K562 (cell line): ENCODE results near the gene EGLN1. TPM values are rescaled to one million over a fixed set of nuclear protein-coding genes. Genes with fewer than 3 reads are reported as not detected.

Source experiments
- ATAC-seq: fragments of 200-7000 bp; cut with Tn5 transposase; 3 replicates; pipeline ENCODE4 v1.9.1; 2020; ENCODE audit warnings: moderate library complexity
- BruUV-seq: library from RNA; stranded (reverse); fragments of 400-500 nt; replicated peaks from 2 replicates; lab custom pipeline; 2021; lab: Mats Ljungman, UMichigan
- CTCF ChIA-PET: fragments of 300-600 bp; formaldehyde crosslinking; extraction: SDS; loops from one replicate; lab custom pipeline; 2021; ENCODE audit warnings: low intra/inter-chr PET ratio; lab: Yijun Ruan, JAX
- POLR2A ChIA-PET: fragments of 300-600, 350-650 bp; sonication (Branson Sonifier 250); formaldehyde crosslinking; extraction: SDS; loops from one replicate; lab custom pipeline; 2021; ENCODE audit warnings: antibody characterized with exemption, inconsistent platforms; lab: Yijun Ruan, JAX
- DNase-seq, 4 experiments: peaks; one replicate each; pipeline versions ENCODE4 v3.0.0 to v3.0.0-alpha.2; 2011 to 2018; ENCODE audit warnings: low spot score in 3 of 4, mixed read lengths in 3 of 4; ENCODE audit errors: extremely low read depth in 1 of 4
- FAIRE-seq: peaks from 2 replicates; lab custom pipeline; 2011; peaks lifted over from hg19 to GRCh38; lab: Jason Lieb, UNC
- H2AFZ ChIP-seq: 2 replicates; pipeline ENCODE4 v1.6.0; 2011; ENCODE audit warnings: low read depth, low read length, control low read depth, inconsistent platforms
- H3K27ac ChIP-seq: fragments of 200-600 bp; 3 replicates; pipeline ENCODE4 v1.8.0; 2011; ENCODE audit warnings: low read depth, mild to moderate bottlenecking, control low read depth, inconsistent platforms, low read length, moderate library complexity, mixed read lengths; ENCODE audit errors: extremely low read depth
- H3K27me3 ChIP-seq, 2 experiments: fragments of 300-600 bp in 1 of 2; 2 replicates in 1 of 2; 3 replicates in 1 of 2; pipeline versions ENCODE4 v1.6.0 to v1.8.0; 2011; ENCODE audit warnings: inconsistent platforms in 2 of 2, low read length in 2 of 2, mild to moderate bottlenecking in 1 of 2, mixed read lengths in 1 of 2, moderate library complexity in 1 of 2; ENCODE audit not compliant: control insufficient read depth in 2 of 2, insufficient read depth in 2 of 2
- H3K36me3 ChIP-seq: fragments of 300-600 bp; 3 replicates; pipeline ENCODE4 v1.8.0; 2011; ENCODE audit warnings: mild to moderate bottlenecking, low read length, inconsistent platforms; ENCODE audit not compliant: control insufficient read depth, insufficient read depth
- H3K4me1 ChIP-seq, 2 experiments: fragments of 200-600 bp in 1 of 2; replicated peaks in 1 of 2; 2 replicates in 1 of 2; 3 replicates in 1 of 2; pipeline versions ENCODE4 v1.5.1 to v1.8.0; 2011; ENCODE audit warnings: inconsistent platforms in 2 of 2, low read length in 2 of 2, mild to moderate bottlenecking in 1 of 2, mixed read lengths in 1 of 2, moderate library complexity in 1 of 2; ENCODE audit not compliant: control insufficient read depth in 2 of 2, insufficient read depth in 2 of 2
- H3K4me2 ChIP-seq: 2 replicates; pipeline ENCODE4 v1.6.1; 2011; ENCODE audit warnings: low read length, control low read depth, inconsistent platforms, mixed read lengths; ENCODE audit not compliant: insufficient read depth
- H3K4me3 ChIP-seq: fragments of 200-600 bp; sonication (generic), shearing (Covaris generic); 2 replicates; pipeline ENCODE4 v1.5.1; 2016; ENCODE audit warnings: control low read depth, inconsistent platforms
- H3K79me2 ChIP-seq: fragments of 200-600 bp; 3 replicates; pipeline ENCODE4 v1.8.0; 2011; ENCODE audit warnings: low read length, inconsistent platforms; ENCODE audit not compliant: control insufficient read depth, insufficient read depth
- H3K9ac ChIP-seq, 2 experiments: 2 replicates each; pipeline versions ENCODE4 v1.6.0 to v1.6.1; 2011; ENCODE audit warnings: low read depth in 2 of 2, low read length in 2 of 2, control low read depth in 1 of 2, inconsistent platforms in 1 of 2, mild to moderate bottlenecking in 1 of 2, mixed read lengths in 1 of 2; ENCODE audit not compliant: insufficient read depth in 1 of 2
- H3K9me1 ChIP-seq: one replicate; pipeline ENCODE4 v1.6.0; 2011; ENCODE audit warnings: inconsistent platforms, mild to moderate bottlenecking, low read length, moderate library complexity; ENCODE audit not compliant: control insufficient read depth, insufficient read depth
- H3K9me3 ChIP-seq: replicated peaks from 2 replicates; pipeline ENCODE4 v1.5.1; 2011; ENCODE audit warnings: low read depth, low read length, inconsistent platforms; ENCODE audit not compliant: control insufficient read depth, insufficient read depth
- H4K20me1 ChIP-seq: replicated peaks from 2 replicates; pipeline ENCODE4 v1.6.1; 2011; ENCODE audit warnings: low read length, inconsistent platforms, mixed read lengths; ENCODE audit not compliant: control insufficient read depth, insufficient read depth
- JUNB ChIP-seq: fragments of 450-650 bp; formaldehyde crosslinking; conservative IDR thresholded peaks from 2 replicates; pipeline ENCODE4 v1.4.0; 2020; ENCODE audit warnings: mild to moderate bottlenecking
- MEIS2 ChIP-seq: fragments of 450-650 bp; IDR thresholded peaks from 2 replicates; pipeline ENCODE4 v1.6.1; 2014; ENCODE audit warnings: mild to moderate bottlenecking; ENCODE audit not compliant: partially characterized antibody
- WGBS: fragments of 100-300 bp; shearing (Covaris generic); methylation state at CpG from one replicate; pipeline ENCODE4 v1.1.6; 2016; ENCODE audit warnings: low coverage, mixed read lengths; ENCODE audit not compliant: insufficient coverage; ENCODE audit errors: missing lambda C conversion rate; 5-methylcytosine and 5-hydroxymethylcytosine counted together
- in situ Hi-C: fragments of 300-500 bp; cut with MboI; formaldehyde crosslinking; loops from 4 replicates; pipeline ENCODE4 v1.15.0; 2018; ENCODE audit warnings: inconsistent platforms, mixed read lengths
- intact Hi-C: fragments of 100-400 bp; cut with micrococcal nuclease; formaldehyde crosslinking; loops from 2 replicates; pipeline ENCODE4 v1.14.2; 2022
- polyA plus RNA-seq, 8 experiments: library from polyadenylated mRNA; depleted of rRNA in 4 of 8; stranded (reverse) in 5 of 8; unstranded in 3 of 8; fragments of >200 nt; fragmentation: Nextera tagmentation in 2 of 8; fragmentation: Illumina TruSeq in 1 of 8; extraction: Ambion mirVana in 2 of 8; extraction: Trizol in 1 of 8; gene quantifications; 2 replicates each; pipeline versions ENCODE4 v1.2.1 to v1.2.3, GENCODE V29; 2011 to 2014; ENCODE audit warnings: inconsistent platforms in 1 of 8, missing spikeins in 1 of 8
- total RNA-seq, 7 experiments: library from RNA; depleted of rRNA in 6 of 7; stranded (reverse); fragments of >200 nt in 6 of 7; fragmentation: Illumina TruSeq in 2 of 7; extraction: Trizol in 2 of 7; gene quantifications; 2 replicates each; pipeline versions ENCODE4 v1.2.1 to v1.2.3, GENCODE V29; 2011 to 2021; ENCODE audit warnings: low replicate concordance in 1 of 7
- TF ChIP-seq, protein P1 (sequence below), 2 experiments: IDR thresholded peaks in 1 of 2; conservative IDR thresholded peaks in 1 of 2; 2 replicates each; pipeline ENCODE4 v1.6.1; 2016; ENCODE audit warnings: low read depth in 2 of 2, mild to moderate bottlenecking in 1 of 2, missing compliant biosample characterization in 1 of 2, missing genetic modification characterization in 1 of 2, moderate library complexity in 1 of 2
- TF ChIP-seq, protein P2 (sequence below): fragments of 450-650 bp; IDR thresholded peaks from 2 replicates; pipeline ENCODE4 v1.6.1; 2016

EGLN1 gene
- total and polyA plus RNA-seq, 9 of the 15 experiments (the other 6 are each of a cell fraction or from before 2014, with no cell fraction given), result 5.2 to 54.3 (median 24.6) TPM

DNA sequence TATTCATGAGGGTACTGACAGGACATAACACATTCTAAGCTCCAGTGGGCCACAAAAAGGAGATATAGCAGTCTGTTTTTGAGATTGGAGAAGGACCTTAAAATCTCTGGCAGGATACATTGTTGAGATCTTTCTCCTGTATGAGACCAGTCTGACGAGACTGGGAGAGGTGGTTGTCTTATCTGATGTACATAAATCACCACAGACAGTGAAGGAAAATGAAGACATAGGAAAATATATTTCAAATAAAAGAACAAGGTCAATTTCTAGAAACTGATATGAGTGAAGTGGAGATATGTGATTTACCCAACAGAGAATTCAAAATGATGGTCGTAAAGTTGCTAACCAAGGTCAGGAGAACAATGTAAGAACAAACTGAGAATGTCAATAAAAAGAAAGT, 21.3 kb upstream of the EGLN1 start:
- CTCF ChIA-PET, result no interaction called here
- in situ Hi-C loops, result no loop called here
- intact Hi-C loops, result no loop called here

More for the DNA sequence above, 21.3 kb upstream of the EGLN1 start:
- Histone ChIP-seq H3K4me2 (no peak overlapping the region; the same call in 1 of the 2 replicates), H3K4me1 (peaks cover 0 to 13% of the 10 kb centered on the region in 2 experiments; a peak in 3 of 5 replicates), H3K36me3 (no peaks in the 10 kb centered on the region), H3K27me3 (peaks cover 3 to 14% of the 10 kb centered on the region in 2 experiments; a peak in 3 of 5 replicates), H2AFZ (peak overlapping the region; percentile 50; the same call in 1 of the 2 replicates), H3K9ac (no peak overlapping the region), H3K9me1 (no peaks in the 10 kb centered on the region), H4K20me1 (no peaks in the 10 kb centered on the region)
- BruUV-seq, result no TSS peak
- DNase-seq (no peak), ATAC-seq (peak; percentile 21; the same call in 1 of the 3 replicates), FAIRE-seq (no peak)
- TF ChIP-seq MEIS2, result peak; percentile 96
- no peak for TF ChIP-seq JUNB
- TF ChIP-seq, protein P1, sequence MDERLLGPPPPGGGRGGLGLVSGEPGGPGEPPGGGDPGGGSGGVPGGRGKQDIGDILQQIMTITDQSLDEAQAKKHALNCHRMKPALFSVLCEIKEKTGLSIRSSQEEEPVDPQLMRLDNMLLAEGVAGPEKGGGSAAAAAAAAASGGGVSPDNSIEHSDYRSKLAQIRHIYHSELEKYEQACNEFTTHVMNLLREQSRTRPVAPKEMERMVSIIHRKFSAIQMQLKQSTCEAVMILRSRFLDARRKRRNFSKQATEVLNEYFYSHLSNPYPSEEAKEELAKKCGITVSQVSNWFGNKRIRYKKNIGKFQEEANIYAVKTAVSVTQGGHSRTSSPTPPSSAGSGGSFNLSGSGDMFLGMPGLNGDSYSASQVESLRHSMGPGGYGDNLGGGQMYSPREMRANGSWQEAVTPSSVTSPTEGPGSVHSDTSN (CRISPR knock-in tag; IDR thresholded peaks at IDR 0.05; ENCODE audit: low read depth), result peak; percentile 54
- TF ChIP-seq, protein P1 (tag; conservative IDR thresholded peaks at IDR 0.05; ENCODE audit: low read depth), result peak; percentile 94
- TF ChIP-seq, protein P2, sequence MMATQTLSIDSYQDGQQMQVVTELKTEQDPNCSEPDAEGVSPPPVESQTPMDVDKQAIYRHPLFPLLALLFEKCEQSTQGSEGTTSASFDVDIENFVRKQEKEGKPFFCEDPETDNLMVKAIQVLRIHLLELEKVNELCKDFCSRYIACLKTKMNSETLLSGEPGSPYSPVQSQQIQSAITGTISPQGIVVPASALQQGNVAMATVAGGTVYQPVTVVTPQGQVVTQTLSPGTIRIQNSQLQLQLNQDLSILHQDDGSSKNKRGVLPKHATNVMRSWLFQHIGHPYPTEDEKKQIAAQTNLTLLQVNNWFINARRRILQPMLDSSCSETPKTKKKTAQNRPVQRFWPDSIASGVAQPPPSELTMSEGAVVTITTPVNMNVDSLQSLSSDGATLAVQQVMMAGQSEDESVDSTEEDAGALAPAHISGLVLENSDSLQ, result peak; percentile 93
- TF ChIP-seq, all 486 proteins: peak for 3
- 10% methylated on average over 2 of the region's 2 CpGs for WGBS
- no peaks in the 10 kb centered on the region for H3K9me3 ChIP-seq
- no peak overlapping the region for H3K27ac ChIP-seq
- POLR2A ChIA-PET, result no interaction called here
- H3K4me3 ChIP-seq, result no peak overlapping the region
- H3K79me2 ChIP-seq, result no peaks in the 10 kb centered on the region
